Measurements from ENCODE around the gene NPAS2. TPM values are rescaled to one million over a fixed set of nuclear protein-coding genes. Genes with fewer than 3 reads are reported as not detected.

Gene NPAS2
- total RNA-seq, 2 donors from 2014 or later: 39.2 to 49.4 TPM

DNA sequence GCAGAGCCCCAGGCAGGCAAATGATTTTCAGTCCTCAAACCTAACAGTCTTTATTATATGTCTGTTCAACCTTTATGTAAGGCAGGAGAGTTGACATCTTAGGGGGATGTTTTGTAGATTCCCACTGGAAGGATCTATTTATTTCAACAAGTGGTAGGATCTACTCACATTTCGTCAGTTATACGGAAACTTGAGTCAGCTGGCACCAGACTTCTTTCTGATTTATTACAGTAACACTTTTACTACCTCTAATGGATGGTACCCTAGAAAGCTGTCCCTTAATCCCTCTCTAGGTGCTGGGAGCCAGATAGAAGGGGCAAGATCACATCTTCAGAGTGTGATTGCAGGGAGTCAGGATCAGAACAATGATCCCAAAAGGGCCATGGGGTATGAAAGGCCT lies 180.1 kb downstream of the NPAS2 start:
- Histone ChIP-seq H3K36me3 (peaks cover 31% of the 10 kb centered on the region), H3K27me3 (no peaks in the 10 kb centered on the region), H3K9me3 (no peaks in the 10 kb centered on the region), H3K27ac (no peak overlapping the region), H3K4me3 (no peak overlapping the region), H3K4me1 (peaks cover 0 to 25% of the 10 kb centered on the region in 2 donors)
- no peak for DNase-seq (ENCODE audit: low spot score)
- TF ChIP-seq, protein P1, sequence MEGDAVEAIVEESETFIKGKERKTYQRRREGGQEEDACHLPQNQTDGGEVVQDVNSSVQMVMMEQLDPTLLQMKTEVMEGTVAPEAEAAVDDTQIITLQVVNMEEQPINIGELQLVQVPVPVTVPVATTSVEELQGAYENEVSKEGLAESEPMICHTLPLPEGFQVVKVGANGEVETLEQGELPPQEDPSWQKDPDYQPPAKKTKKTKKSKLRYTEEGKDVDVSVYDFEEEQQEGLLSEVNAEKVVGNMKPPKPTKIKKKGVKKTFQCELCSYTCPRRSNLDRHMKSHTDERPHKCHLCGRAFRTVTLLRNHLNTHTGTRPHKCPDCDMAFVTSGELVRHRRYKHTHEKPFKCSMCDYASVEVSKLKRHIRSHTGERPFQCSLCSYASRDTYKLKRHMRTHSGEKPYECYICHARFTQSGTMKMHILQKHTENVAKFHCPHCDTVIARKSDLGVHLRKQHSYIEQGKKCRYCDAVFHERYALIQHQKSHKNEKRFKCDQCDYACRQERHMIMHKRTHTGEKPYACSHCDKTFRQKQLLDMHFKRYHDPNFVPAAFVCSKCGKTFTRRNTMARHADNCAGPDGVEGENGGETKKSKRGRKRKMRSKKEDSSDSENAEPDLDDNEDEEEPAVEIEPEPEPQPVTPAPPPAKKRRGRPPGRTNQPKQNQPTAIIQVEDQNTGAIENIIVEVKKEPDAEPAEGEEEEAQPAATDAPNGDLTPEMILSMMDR (IDR thresholded peaks at IDR 0.05): no peak

DNA sequence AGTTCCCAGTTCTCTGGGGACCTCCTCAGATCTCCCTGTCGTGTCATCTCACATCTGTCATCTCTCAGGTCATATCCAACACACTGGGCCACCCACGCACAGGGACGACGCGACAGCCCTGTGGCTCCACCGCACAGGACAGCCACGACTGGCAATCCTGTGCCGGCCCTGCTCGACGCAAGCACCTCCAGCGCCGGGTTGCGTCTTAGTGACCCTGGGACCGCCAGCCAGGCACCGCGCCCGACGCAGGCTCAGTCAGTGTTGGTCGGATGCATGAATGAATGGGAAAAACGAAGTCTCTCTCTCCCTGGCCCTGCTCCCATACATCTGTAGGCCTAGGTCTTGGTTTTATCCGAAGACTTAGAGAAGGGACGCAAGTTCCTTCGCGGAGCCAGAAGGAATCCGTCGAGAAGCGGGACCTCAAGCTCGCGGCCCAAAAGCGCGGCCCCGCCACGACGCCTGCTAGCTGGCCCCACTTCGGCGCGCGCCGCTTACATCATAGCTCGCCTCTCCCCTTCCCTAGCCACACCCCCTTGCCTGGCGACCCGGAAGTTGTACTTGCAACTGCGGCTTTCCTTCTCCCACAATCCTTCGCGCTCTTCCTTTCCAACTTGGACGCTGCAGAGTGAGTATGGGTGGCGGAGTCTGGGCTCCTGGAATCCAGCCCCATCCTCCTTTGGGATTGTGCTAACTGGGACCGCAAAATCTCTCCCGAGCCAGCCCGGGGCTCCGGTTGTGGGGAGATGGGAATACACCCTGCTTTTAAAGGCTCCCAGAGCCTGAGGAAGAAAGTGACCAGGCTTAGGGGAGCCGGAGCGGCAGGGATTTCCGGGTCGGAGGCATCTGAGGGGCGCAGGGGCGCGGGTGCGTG lies 182.0 kb downstream of the NPAS2 start, which contains the start of gene RPL31:
RPL31 (plus strand) TSS at position 599 of the 871 bp plus-strand sequence. CDS start 413 bp downstream, outside the sequence.
- no peaks in the 10 kb centered on the region for H3K9me3 ChIP-seq
- peak; percentile 98 for DNase-seq (ENCODE audit: low spot score)
- H3K4me1 ChIP-seq: peaks cover 0 to 25% of the 10 kb centered on the region in 2 donors
- H3K36me3 ChIP-seq: peaks cover 41% of the 10 kb centered on the region
- peak within 1 kb of the TSS; percentile 86 to 88 for H3K27ac ChIP-seq
- peak within 1 kb of the TSS; percentile 81 to 83 for H3K4me3 ChIP-seq
- H3K27me3 ChIP-seq: no peaks in the 10 kb centered on the region
- TF ChIP-seq, protein P1 (IDR thresholded peaks at IDR 0.05): no peak

DNA sequence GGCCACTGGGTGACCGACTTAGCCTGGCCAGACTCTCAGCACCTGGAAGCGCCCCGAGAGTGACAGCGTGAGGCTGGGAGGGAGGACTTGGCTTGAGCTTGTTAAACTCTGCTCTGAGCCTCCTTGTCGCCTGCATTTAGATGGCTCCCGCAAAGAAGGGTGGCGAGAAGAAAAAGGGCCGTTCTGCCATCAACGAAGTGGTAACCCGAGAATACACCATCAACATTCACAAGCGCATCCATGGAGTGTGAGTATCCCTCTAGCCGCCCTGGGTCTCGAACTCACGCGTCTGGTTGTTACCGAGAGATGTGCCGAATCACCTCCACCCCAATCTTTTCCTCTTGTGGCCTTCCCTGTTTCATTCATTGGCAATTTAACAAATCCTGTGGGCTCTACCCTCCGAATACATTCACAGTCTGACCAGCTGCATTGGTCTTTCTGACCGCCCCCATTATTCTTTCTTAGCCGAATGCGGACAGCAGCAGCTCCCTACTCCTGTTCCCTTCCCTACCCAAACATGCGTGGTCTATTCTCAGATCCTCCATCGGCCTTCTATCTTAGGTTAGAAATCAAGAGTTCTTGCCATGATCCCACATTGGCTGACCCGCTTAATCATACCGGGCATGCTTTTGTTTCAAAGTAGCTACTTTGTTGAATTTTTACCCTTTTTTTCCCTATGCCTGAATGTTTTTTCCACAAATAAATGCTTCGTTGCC lies 182.8 kb downstream of the NPAS2 start:
- no peak for DNase-seq (ENCODE audit: low spot score)
- Histone ChIP-seq H3K27ac (peak overlapping the region; percentile 86 to 88), H3K27me3 (no peaks in the 10 kb centered on the region), H3K4me1 (peaks cover 0 to 25% of the 10 kb centered on the region in 2 donors), H3K4me3 (peak overlapping the region; percentile 81 to 83), H3K9me3 (no peaks in the 10 kb centered on the region), H3K36me3 (peaks cover 49% of the 10 kb centered on the region)
- TF ChIP-seq, protein P1 (IDR thresholded peaks at IDR 0.05): no peak

DNA sequence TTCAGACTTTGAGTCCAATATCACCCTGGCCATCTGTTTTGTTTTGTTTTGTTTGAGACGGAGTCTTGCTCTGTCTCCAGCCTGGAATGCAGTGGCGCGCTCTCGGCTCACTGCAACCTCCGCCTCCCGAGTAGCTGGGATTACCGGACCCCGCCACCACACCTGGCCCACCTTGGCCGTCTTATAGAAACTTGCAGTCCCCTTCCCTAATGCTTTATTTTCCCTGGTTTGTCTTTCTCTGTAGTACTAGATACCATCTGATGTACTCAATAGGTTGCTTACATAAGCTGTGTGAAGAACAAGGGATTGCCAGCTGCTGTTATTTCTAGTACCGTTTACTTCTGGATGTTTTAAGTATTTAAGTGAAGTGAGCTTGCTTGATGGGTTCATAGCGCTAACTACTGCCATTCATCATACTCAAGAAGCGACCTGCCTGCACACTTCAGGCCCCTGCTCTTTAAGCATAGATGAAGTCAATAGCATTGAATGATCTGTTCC lies 183.4 kb downstream of the NPAS2 start:
- peak overlapping the region; percentile 81 to 83 for H3K4me3 ChIP-seq
- H3K36me3 ChIP-seq: peaks cover 55% of the 10 kb centered on the region
- H3K27me3 ChIP-seq: no peaks in the 10 kb centered on the region
- H3K4me1 ChIP-seq: peaks cover 0 to 25% of the 10 kb centered on the region in 2 donors
- peak overlapping the region; percentile 86 to 88 for H3K27ac ChIP-seq
- TF ChIP-seq, protein P1 (IDR thresholded peaks at IDR 0.05): no peak
- H3K9me3 ChIP-seq: no peaks in the 10 kb centered on the region
- no peak for DNase-seq (ENCODE audit: low spot score)

DNA sequence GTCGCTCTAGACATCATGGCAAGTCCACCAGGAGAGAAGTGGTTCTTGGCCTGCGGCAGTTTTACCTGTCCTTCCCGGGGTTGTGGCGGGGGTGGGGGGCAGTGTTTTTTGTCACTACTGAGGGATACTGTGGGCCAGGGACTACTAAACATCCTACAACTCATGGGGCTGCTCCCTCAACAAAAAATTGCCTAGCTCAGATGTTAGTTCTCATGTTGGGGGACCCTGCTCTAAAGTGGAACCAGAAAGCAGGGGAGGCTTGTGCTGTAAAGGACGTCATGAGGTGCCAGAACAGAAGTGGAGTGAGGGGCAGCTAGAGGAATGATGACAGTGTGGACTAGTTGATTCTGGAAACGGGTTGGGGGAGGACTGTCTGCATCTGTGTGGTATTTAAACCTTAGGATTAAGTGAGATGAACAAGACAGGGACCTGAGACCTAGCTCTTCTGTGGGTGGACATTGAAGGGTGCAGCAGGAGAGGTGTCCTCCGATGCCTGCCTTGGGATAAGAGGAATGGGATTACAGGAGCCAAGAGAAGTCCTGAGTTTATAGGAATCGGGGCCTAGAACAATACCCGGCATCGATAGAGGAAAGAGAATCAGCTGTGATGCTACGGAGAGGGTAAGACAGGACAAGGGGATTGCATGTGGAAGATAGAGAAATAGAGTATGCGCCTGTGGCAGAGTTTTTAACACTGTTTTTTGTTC lies 184.8 kb downstream of the NPAS2 start:
- no peak overlapping the region for H3K27ac ChIP-seq
- peaks cover 63% of the 10 kb centered on the region for H3K36me3 ChIP-seq
- H3K4me1 ChIP-seq: peaks cover 0 to 25% of the 10 kb centered on the region in 2 donors
- H3K4me3 ChIP-seq: no peak overlapping the region
- H3K9me3 ChIP-seq: no peaks in the 10 kb centered on the region
- DNase-seq (ENCODE audit: low spot score): no peak
- TF ChIP-seq, protein P1 (IDR thresholded peaks at IDR 0.05): no peak
- no peaks in the 10 kb centered on the region for H3K27me3 ChIP-seq

All from right atrium auricular region (tissue), 2 donors.